HG03045 (cell line): ENCODE data around the gene ALDH8A1.
"Not testable (repeated sequence)": the region's sequence is repeated elsewhere in the genome, so short reads cannot be mapped to it uniquely, and the experiment has no call there.

Experiments used
- ATAC-seq: cut with Tn5 transposase; IDR thresholded peaks from one replicate; pipeline ENCODE4 v1.9.1; 2021; ENCODE audit warnings: mild to moderate bottlenecking, moderate library complexity; ENCODE audit not compliant: unreplicated experiment

Gene ALDH8A1

GRCh38 chr6:134920422-134920821, 29.5 kb downstream of the ALDH8A1 start:
- no peak for ATAC-seq

- no peak for ATAC-seq
Measured at GRCh38 chr6:134918418-134918961, 31.4 kb downstream of the ALDH8A1 start.

GRCh38 chr6:134911547-134911946, 38.4 kb downstream of the ALDH8A1 start:
- ATAC-seq = no peak

GRCh38 chr6:134910593-134910935, 39.3 kb downstream of the ALDH8A1 start:
- no peak for ATAC-seq

- no peak for ATAC-seq
Measured at GRCh38 chr6:134909701-134910592, 40.0 kb downstream of the ALDH8A1 start.

GRCh38 chr6:134908906-134909516, 40.9 kb downstream of the ALDH8A1 start:
- no peak for ATAC-seq

GRCh38 chr6:134904731-134905130, 45.2 kb downstream of the ALDH8A1 start:
- not testable (repeated sequence) for ATAC-seq

- no peak for ATAC-seq
Measured at GRCh38 chr6:134903448-134903847, 46.5 kb downstream of the ALDH8A1 start.

- no peak for ATAC-seq
Measured at GRCh38 chr6:134902936-134903335, 47.0 kb downstream of the ALDH8A1 start.

GRCh38 chr6:134902074-134902861, 47.6 kb downstream of the ALDH8A1 start:
- ATAC-seq = no peak

GRCh38 chr6:134898575-134898974, 51.3 kb downstream of the ALDH8A1 start:
- ATAC-seq = no peak

- not testable (repeated sequence) for ATAC-seq
Measured at GRCh38 chr6:134898166-134898565, 51.7 kb downstream of the ALDH8A1 start.

- ATAC-seq = no peak
Measured at GRCh38 chr6:134896910-134897309, 53.0 kb downstream of the ALDH8A1 start.

GRCh38 chr6:134894800-134895199, 55.1 kb downstream of the ALDH8A1 start:
- ATAC-seq = no peak

GRCh38 chr6:134892362-134892761, 57.5 kb downstream of the ALDH8A1 start:
- no peak for ATAC-seq

GRCh38 chr6:134891633-134892032, 58.3 kb downstream of the ALDH8A1 start:
- no peak for ATAC-seq

- ATAC-seq = no peak
Measured at GRCh38 chr6:134888316-134888715, 61.6 kb downstream of the ALDH8A1 start.

- ATAC-seq = no peak
Measured at GRCh38 chr6:134884752-134885151, 65.1 kb downstream of the ALDH8A1 start.

GRCh38 chr6:134883314-134883713, 66.6 kb downstream of the ALDH8A1 start:
- ATAC-seq = no peak

- no peak for ATAC-seq
Measured at GRCh38 chr6:134882426-134883038, 67.4 kb downstream of the ALDH8A1 start.
